NCI-H146 (cell line): ENCODE results near the gene SPATC1L.

Experiments used
- DNase-seq: peaks from one replicate; lab custom pipeline; 2025; lab: John Stamatoyannopoulos, UW

Gene SPATC1L

DNA sequence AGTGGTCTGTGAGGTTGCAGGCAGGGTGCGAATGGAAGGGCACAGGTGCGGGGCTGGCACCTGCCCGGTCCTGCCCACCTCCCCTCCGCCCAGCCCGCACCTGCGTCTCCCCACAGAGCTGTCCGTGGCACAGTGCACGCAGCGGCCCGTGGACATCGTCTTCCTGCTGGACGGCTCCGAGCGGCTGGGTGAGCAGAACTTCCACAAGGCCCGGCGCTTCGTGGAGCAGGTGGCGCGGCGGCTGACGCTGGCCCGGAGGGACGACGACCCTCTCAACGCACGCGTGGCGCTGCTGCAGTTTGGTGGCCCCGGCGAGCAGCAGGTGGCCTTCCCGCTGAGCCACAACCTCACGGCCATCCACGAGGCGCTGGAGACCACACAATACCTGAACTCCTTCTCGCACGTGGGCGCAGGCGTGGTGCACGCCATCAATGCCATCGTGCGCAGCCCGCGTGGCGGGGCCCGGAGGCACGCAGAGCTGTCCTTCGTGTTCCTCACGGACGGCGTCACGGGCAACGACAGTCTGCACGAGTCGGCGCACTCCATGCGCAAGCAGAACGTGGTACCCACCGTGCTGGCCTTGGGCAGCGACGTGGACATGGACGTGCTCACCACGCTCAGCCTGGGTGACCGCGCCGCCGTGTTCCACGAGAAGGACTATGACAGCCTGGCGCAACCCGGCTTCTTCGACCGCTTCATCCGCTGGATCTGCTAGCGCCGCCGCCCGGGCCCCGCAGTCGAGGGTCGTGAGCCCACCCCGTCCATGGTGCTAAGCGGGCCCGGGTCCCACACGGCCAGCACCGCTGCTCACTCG, 52.2 kb downstream of the SPATC1L start:
- DNase-seq: no peak

DNA sequence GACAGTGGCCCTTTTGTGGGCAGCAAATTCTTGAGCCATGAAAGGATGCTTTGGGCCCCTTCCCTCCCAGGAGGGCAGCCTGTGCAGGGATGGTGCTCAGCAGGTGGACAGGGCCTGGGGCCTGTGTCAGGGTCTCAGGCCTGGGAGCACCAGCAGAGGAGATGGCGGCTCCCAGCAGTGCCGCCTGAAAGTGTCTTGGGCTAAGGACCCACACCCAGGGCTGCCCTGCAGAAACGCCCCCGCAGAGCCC, 52.7 kb downstream of the SPATC1L start:
- no peak for DNase-seq

DNA sequence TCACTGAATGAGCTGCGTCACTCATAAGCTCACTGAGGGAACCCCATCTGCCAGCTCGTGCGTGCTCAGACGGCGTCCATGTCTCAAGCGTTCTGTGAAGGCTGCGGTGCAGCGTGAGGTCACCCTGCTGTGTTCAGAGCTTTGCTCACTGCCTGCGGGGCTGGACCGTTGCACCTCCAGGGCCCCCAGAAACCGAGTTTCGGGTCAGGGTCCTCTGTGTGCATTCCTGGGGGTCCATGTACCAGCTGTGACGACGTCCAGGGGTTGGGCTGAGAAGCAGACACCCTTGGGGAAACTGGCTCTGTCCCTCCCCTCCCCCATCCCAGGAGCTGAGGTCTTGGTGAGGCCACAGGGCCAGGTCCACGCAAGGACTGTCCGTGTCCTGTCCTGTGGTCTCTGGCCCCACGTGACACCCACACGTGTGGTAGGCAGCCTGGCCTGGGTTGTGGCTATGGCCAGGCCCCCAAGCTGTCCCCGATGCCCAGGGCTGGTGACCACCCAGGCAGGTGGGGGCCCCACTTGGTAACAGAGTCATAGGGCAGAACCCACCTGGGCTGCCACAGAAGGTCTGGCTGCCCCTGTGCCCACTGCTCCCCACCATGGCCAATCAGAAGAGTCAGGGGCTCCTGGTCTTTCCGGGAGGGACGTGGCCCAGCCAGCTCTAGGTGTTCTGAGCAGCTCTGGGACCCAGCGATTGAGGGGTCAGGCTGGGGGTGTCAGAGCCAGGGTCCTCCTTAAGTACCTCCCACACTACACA, 53.2 kb downstream of the SPATC1L start:
- no peak for DNase-seq

DNA sequence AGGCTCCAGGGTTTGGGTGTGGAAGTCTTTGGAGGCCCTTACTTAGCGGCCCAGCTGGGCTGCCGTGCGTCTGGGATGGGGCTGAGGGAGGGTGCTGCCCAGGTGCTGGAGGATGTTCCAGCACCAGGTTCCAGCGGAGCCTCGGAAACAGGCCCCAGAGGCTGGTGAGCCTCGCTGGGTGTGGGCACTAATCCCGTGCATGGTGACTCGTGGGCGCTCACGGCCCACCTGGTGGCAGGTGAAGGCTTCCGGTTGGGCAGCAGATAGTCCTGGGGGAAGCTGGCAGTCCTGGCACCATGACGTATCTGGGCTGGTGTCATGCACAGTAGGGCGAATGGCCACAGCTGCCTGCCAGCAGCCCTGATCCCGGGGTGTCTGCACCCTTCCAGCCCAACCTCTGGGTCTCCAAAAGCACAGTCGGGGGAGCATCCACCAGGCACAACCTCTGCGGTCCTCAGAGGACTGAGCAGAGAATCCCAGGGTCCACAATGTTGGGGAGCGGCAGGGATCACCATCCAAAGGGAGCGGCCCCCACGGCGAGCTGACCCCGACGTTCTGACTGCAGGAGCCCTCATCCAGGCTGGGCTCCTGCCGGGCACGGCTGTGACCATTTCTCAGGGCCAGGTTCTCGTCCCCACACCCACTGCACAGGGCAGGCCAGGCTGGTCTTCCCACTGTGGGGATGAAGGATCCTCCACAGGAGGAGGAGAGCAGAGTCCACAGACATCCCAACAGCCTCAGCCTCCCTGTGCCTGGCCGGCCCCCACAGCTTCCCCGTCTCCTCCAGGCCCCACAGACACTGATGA, 54.2 kb downstream of the SPATC1L start:
- no peak for DNase-seq

DNA sequence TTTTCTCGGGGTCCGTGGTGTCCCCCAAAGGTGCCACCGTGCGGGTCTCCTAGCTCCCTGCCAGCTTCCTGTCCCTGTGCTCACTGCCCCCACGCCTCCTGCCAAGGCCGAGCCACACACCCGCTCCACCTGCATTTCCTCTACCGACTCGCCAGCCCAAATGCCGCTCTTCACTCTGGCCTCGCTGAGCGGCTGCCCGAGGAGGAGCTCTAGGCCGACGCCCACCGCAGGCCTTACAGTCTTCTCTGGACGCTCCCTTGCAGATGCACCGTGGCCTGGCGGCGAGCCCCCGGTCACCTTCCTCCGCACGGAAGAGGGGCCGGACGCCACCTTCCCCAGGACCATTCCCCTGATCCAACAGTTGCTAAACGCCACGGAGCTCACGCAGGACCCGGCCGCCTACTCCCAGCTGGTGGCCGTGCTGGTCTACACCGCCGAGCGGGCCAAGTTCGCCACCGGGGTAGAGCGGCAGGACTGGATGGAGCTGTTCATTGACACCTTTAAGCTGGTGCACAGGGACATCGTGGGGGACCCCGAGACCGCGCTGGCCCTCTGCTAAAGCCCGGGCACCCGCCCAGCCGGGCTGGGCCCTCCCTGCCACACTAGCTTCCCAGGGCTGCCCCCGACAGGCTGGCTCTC, 55.2 kb downstream of the SPATC1L start:
- no peak for DNase-seq

DNA sequence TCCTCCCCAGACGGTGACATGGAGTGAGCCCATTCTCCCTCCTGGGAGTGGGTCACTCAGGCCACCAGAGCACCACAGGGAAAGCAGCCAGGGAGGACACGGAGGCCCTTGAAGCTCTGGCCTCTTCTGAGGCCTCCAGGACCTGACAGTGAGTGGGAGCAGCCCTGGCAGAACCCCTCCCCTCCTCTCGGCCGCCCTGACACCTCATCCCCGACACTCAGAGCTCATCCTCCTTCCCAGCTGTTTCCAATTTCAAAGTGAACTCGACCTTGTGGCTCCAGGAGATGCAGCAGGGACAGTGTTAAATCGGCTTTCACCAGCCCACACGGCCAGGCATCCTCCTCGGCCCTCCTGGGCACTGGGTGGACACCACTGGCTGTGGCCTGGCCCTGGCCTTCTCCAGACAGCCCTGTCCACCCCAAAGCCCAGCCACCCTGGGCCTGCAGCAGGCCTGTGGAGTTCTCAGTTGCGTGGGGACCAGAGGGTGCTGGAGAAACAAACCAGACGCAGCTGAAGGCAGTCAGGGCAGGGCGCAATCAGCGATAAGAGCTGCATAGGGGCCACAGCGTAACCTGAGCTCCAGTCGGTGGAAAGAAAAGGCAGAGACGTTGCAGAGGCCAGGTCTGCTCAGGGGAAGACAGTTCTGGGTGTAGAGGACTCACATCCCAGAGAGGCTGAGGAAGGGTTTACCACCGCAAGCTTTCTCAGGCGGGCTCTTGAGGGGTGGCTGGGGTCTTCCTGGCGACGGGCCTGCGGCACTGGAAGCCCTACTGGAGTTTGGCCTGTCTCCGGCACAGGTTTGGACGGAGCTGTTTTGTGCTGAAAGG, 55.9 kb downstream of the SPATC1L start:
- no peak for DNase-seq

DNA sequence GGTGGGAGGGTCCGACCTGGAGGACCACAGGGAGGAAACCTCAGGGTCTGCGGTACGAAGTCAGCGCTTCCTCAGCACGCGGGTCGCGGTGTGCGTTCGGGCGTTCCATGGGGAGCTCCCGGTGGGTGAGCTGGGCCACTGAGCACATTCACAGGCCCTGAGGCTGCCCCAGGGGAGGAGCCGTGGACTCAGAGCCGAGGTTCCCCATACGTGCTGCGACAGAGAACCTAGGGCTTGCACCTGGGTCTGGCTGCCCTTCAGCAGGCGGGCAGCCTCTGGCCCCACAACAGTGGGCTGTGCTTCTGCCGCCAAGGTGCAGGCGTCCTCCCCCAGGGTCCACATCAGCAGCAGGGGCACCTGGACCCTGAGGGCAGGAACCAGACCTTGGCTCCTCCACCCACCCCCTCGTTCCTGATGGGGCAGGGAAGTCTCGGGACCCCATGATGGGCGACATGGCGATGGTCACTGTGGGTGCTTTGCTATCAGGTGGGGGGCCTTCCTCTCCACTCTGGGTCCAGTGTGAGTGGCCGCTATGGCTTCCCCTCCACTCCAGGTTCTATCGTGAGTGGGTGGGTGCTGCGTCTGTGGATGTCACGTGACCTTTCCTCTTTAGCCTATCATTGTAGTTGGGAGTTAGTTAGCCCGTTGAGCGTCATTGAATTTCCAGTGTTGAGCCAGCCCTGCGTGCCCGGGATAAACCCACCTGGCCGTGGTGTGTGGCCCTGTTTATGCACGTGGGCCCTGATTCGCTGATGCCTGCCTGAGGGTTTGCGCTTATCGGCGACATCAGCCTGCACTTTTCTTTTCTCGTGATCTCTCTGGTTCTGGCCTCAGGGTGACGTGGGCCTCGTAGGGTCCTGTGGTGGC, 56.8 kb downstream of the SPATC1L start:
- no peak for DNase-seq

DNA sequence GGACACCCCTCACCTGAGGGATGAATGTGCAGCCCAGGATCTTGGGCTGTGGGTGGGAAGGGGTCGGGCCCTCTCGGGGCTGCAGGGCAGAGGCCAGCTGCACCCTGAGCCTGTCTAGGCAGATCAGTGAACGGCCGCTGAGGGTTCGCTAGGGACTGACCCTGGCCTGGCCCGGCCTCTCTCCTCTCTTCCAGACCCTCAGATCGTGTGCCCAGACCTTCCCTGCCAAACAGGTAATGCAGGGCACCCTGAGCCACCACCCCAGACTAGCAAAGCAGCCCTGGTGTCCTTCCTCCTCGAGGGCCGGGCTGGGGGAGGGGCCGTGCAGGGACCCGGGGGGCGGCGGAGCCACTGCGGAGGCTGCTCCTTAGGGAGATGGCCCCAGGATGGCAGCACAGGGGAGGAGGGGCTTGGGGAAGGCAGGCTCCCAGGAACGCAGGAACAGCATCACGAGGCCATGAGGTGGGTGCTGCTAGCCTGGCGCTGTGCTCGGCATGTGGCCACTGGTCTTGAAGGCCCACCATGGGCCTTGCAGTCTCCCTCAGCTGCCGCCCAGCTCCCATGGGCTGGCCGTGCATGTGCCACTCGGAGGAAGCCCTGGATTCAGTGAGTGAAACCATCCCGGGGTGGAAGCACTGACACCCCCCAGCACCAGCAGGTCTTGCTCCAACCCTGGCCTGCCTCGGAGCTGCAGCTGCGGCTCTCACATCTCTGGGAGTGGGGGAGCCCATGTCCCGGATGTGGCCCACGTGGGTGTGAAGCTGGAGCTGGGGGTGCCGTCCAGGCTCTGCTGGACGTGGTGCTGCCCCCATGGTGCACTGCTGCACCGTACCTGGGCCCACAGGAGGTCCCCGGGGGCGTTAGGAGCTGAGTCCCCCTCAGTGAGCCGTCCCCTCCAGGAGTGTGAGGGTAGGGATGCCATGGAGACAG, 57.7 kb downstream of the SPATC1L start:
- DNase-seq: no peak

DNA sequence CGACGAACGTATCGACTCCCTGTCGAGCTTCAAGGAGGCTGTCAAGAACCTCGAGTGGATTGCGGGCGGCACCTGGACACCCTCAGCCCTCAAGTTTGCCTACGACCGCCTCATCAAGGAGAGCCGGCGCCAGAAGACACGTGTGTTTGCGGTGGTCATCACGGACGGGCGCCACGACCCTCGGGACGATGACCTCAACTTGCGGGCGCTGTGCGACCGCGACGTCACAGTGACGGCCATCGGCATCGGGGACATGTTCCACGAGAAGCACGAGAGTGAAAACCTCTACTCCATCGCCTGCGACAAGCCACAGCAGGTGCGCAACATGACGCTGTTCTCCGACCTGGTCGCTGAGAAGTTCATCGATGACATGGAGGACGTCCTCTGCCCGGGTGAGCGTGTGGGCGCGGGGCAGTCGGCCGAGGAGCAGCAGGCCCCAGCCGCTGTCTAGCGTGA, 58.4 kb downstream of the SPATC1L start:
- DNase-seq: no peak

DNA sequence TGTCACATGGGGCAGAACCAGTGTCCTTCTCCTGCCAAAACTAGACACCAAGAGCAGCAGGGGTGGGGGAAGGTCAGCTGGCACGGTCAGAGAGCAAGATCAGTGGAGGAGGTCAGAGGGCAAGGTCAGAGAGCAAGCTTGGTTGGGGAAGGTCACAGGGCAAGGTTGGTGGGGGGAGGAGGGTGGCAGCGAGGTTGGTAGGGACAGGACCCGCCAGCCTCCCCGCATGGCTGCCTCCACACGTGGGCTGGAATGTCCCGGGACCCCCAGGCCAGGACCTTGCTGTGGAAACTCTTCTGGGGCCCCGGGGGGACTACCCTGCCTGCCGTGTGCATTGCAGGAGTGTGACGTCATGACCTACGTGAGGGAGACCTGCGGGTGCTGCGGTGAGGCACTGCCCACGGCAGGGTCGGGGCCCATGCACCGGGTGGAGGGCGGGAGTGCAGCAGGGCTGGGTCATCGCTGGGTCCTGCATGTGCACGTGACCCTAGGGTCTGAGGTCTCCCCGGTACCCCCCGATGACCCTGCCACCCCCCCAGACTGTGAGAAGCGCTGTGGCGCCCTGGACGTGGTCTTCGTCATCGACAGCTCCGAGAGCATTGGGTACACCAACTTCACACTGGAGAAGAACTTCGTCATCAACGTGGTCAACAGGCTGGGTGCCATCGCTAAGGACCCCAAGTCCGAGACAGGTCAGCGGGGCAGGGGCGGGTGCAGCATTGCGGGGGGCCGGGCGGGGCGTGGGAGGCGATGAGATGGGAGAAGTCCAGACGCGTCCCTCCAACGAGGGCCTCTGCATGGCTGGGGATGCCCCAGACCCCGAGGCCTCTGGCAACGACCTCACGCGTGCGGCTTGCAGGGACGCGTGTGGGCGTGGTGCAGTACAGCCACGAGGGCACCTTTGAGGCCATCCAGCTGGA, 59.1 kb downstream of the SPATC1L start:
- DNase-seq: no peak

DNA sequence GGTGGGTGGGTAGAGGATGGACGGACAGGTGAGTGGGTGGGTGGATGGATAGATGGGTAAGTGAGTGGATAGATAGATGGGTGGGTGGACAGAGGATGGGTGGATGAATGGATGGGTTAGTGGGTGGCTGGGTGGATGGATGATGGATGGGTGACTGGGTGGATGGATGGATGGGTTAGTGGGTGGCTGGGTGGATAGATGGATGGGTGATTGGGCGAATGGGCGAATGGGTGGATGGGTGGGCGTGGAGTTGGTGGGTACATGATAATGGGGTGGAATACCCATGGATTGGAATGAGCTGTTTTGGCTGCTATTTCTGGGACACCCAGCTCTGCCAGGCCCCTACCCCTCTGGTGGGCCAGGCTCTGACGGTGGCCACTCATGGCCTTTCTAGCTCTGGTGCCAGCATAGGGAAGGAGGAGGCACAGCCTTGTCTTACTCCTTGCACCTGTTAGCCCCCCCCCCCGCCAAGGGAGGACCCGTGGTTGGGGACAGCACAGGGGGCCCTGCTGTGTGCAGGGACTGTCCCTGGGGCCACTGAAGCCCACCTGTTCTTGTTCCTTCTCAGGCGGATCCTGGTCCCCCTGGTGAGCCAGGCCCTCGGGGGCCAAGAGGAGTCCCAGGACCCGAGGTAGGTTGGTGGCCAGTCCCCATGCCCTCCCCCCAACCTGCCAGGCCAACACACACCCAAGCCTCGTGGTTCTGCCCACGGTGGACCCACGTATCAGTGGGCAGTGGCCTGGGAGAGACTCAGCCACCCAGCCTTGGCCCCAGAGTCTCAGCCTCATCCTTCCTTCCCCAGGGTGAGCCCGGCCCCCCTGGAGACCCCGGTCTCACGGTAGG, 60.0 kb downstream of the SPATC1L start:
- DNase-seq: no peak

DNA sequence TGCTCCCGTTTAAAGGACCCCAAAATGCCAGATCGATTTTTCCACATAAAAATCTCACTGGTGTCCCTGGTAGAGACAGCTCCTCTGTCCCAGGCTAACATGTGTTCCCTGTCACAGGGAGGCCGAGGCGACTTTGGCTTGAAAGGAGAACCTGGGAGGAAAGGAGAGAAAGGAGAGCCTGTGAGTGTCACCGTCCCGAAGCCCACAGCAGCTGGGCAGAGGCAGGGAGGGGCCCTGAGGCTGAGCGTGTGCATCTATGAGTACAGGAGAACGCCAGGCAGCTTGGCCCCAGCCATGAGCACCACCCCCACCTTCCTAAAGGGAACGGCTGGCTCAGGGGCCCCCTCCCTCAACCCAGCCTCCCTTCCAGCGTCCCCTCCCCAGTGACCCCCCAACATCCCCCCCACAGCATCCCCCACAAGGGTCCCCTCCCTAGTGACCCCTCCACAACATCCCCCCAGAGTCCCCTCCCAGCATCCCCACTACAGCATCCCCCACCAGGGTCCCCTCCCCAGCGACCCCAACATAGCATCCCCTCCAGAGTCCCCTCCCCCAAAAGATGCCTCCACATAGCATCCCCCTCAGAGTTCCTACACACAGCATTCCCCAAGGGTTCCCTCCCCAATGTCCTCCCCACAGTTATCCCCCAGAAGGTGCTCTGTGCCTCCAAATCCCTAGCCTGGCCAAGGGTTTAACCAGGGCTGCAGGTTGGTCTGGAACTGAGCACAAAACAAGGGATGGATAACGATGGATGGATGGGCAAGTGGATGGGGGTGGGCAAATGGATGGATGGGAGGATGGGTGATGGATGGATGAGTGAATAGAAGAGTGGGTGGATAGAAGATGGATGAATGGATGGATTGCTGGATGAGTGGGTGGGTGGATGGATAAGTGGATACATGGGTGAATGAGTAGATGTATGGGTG, 61.2 kb downstream of the SPATC1L start:
- DNase-seq: no peak

DNA sequence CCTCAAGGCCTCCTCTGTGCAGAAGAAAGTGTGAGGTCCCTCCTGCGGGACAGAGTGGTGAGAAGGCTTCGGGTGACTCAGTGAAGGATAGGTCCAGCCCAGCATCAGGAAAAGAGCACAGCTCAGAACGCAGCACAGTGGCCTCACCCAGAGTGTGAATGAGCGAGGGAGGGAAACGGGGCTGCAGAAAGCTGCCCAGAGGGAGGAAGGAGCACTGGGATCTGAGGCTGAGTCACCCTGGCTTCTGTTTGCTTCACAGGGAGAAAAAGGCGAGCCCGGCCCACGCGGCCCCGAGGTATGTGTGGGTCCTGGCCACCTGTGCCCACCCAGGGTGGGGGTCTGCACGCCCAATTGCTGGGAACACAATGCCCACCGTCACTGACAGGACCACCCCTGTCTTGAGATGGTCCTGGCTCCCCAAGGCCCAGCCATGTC, 62.0 kb downstream of the SPATC1L start:
- DNase-seq: no peak

DNA sequence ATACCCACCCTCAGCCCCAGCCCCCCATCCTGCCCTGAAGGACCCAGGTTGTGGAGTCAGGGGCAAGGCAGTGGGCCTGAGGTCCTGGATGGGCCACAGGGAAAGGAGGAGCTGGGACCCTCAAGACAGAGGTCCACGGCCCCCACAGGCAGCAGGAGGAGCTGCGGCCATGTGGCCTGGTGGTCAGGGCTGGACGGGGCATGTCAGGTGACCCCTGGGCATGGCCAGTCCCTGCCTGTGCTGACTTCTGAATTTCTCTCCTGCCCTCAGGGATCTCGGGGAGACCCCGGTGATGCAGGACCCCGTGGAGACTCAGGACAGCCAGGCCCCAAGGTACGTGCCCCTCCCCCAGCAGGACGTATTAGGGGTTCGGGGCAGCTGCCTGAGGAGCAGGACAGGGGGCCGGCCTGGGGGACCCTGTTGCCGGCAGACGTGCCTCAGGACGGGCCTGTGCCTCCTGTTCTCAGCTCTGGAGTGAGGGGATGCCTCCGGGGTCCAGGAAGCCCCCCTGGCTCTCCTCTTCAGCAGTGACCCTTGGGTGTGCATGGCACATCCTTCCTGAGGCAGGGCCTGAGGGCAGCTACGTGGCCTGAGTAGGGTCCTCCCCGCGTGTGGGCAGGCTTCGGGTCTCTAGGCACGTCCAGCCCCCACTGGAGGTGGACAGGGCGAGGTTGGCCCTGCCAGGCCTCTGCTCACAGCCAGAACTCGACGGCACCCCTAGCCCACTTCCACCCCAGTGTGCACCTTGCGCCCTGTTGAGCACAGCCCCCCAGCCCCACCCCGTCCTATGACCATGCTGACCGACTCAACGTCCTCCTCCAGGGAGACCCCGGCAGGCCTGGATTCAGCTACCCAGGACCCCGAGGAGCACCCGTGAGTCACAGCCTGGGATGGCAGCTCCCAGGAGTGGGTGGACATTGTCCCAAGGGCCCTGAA, 62.7 kb downstream of the SPATC1L start:
- no peak for DNase-seq
